Testis (tissue), 3 donors: ENCODE measurements around the gene ADAT1. TPM values are rescaled to one million over a fixed set of nuclear protein-coding genes. Genes with fewer than 3 reads are reported as not detected.

ENCODE experiments used
- DNase-seq: peaks from one replicate; pipeline ENCODE4 v3.0.0-alpha.2; 2019
- H3K27ac ChIP-seq, 2 donors: fragments of 200-600 bp; sonication (generic); one replicate each; pipeline ENCODE4 v1.5.1; 2019
- H3K27me3 ChIP-seq: fragments of 200-600 bp; sonication (generic); one replicate; pipeline ENCODE4 v1.5.1; 2019
- H3K36me3 ChIP-seq: fragments of 200-600 bp; sonication (generic); one replicate; pipeline ENCODE4 v1.5.1; 2017; ENCODE audit warnings: low read depth; ENCODE audit errors: missing control alignments
- H3K4me1 ChIP-seq: fragments of 200-600 bp; sonication (generic); one replicate; pipeline ENCODE4 v1.5.1; 2019
- H3K4me3 ChIP-seq, 2 donors: fragments of 200-600 bp; sonication (generic); one replicate each; pipeline ENCODE4 v1.5.1; 2017 to 2019
- H3K9me3 ChIP-seq: fragments of 200-600 bp; sonication (generic); one replicate; pipeline ENCODE4 v1.5.1; 2017
- POLR2A ChIP-seq: fragments of 450-650 bp; IDR thresholded peaks from one replicate; pipeline ENCODE4 v1.6.1; 2017; ENCODE audit warnings: antibody characterized with exemption, mild to moderate bottlenecking, moderate library complexity
- WGBS, 2 donors: methylation state at CpG; one replicate each; pipeline ENCODE4 v1.1.5; 2018; 5-methylcytosine and 5-hydroxymethylcytosine counted together
- intact Hi-C: fragments of 100-400 bp; cut with DNase I; formaldehyde crosslinking; loops from one replicate; pipeline ENCODE4 v1.15.1; 2023; ENCODE audit warnings: low total_unique reads
- polyA plus RNA-seq: library from polyadenylated mRNA; stranded (reverse); fragments of 350-450 nt; fragmentation: Illumina TruSeq; extraction: RNeasy Lipid Tissue Mini Kit (QIAGEN cat#74804); gene quantifications from one replicate; pipeline ENCODE4 v1.2.3, GENCODE V29; 2014; ENCODE audit warnings: low read depth, low replicate concordance; ENCODE audit not compliant: insufficient read depth
- total RNA-seq, 2 donors: library from RNA; depleted of rRNA; stranded (reverse); fragments of >200 nt; gene quantifications; one replicate each; pipeline ENCODE4 v1.2.3, GENCODE V29; 2016
- TF ChIP-seq, protein P1 (sequence below), 3 experiments: fragments of 450-650 bp in 2 of 3; fragments of 200-600 bp in 1 of 3; sonication (generic) in 1 of 3; IDR thresholded peaks; one replicate each; pipeline ENCODE4 v1.5.1; 2016 to 2019; ENCODE audit warnings: antibody characterized with exemption in 3 of 3, mild to moderate bottlenecking in 2 of 3, moderate library complexity in 1 of 3

The ADAT1 gene
- total and polyA plus RNA-seq, 3 donors from 2014 or later: 84.2 to 172 (median 104) TPM

DNA sequence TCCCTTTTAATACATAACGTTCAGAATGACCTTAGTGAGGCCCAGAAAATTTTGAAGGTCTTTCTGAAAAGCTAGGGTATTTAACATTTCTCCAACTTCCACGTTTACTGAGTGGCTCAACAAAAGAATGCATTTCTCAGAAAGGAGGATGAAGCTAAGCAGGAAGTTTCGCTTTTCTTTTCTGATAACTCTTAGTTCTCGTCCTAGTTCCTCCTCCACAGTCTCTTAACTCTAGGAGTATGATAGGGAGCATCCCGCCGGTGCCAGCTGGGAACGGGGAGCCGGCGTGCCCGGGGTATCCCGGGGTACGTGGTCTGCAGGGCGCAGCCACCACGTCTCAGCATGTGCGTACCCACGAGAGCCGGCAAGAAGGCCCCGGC lies 24.0 kb upstream of the ADAT1 start:
- Histone ChIP-seq H3K27me3 (no peaks in the 10 kb centered on the region), H3K27ac (peak overlapping the region; percentile 98 to 99), H3K4me3 (peak overlapping the region; percentile 99), H3K36me3 (no peaks in the 10 kb centered on the region), H3K4me1 (peaks cover 31% of the 10 kb centered on the region), H3K9me3 (no peaks in the 10 kb centered on the region)
- WGBS, 2 donors: 0% methylated on average over 7 to 18 of the region's 18 CpGs
- DNase-seq: no peak
- no peak for TF ChIP-seq POLR2A
- TF ChIP-seq, protein P1, sequence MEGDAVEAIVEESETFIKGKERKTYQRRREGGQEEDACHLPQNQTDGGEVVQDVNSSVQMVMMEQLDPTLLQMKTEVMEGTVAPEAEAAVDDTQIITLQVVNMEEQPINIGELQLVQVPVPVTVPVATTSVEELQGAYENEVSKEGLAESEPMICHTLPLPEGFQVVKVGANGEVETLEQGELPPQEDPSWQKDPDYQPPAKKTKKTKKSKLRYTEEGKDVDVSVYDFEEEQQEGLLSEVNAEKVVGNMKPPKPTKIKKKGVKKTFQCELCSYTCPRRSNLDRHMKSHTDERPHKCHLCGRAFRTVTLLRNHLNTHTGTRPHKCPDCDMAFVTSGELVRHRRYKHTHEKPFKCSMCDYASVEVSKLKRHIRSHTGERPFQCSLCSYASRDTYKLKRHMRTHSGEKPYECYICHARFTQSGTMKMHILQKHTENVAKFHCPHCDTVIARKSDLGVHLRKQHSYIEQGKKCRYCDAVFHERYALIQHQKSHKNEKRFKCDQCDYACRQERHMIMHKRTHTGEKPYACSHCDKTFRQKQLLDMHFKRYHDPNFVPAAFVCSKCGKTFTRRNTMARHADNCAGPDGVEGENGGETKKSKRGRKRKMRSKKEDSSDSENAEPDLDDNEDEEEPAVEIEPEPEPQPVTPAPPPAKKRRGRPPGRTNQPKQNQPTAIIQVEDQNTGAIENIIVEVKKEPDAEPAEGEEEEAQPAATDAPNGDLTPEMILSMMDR (IDR thresholded peaks at IDR 0.05): no peak
- intact Hi-C loops: loop anchor here (10.0 kb wide), 1 partner anchor 72 kb away; no protein-coding TSS in a partner anchor

DNA sequence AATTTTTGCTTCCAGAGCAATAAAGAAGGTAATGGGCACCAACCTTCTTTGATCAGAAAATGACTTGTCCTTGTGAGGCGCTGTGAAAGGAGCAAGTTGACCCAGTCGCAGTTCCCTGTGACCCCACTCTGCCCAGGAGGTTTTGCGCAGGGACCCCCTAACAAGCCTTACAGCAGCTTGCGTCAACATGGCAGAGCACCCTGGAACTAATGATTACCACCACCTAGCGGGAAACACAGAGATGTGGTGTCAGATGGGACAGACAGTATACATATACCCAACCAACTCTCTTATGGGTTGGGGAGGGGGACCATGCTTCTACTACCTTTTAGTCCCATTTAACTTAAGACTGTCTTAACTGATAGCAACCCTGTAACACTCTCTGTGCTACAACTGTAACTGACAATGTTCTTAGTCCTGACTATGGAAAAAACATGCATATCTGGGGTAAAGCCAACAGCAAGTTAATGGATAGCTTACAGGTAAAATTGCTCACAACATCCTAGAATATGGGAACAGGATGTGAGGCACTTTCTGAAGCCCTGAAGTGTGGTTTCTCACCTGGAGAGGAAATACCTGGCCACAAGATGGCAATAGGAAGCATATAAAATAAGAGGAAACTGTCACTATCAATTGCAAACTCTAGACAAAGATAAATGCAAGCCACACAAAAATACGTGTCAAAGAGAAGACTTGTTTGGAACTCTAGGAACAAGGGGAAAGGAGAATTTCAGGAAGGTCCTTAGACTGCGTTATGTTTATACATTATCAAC lies 21.3 kb upstream of the ADAT1 start:
- H3K4me3 ChIP-seq: no peak overlapping the region
- no peak for DNase-seq
- TF ChIP-seq POLR2A: no peak
- TF ChIP-seq, protein P1 (IDR thresholded peaks at IDR 0.05): no peak
- no peaks in the 10 kb centered on the region for H3K27me3 ChIP-seq
- WGBS, 2 donors: 87 to 93% methylated on average over 7 of the region's 7 CpGs
- H3K9me3 ChIP-seq: no peaks in the 10 kb centered on the region
- peaks cover 10% of the 10 kb centered on the region for H3K4me1 ChIP-seq
- no peak overlapping the region for H3K27ac ChIP-seq
- intact Hi-C loops: loop anchor here (10.0 kb wide), 1 partner anchor 70 kb away; no protein-coding TSS in a partner anchor
- no peaks in the 10 kb centered on the region for H3K36me3 ChIP-seq

DNA sequence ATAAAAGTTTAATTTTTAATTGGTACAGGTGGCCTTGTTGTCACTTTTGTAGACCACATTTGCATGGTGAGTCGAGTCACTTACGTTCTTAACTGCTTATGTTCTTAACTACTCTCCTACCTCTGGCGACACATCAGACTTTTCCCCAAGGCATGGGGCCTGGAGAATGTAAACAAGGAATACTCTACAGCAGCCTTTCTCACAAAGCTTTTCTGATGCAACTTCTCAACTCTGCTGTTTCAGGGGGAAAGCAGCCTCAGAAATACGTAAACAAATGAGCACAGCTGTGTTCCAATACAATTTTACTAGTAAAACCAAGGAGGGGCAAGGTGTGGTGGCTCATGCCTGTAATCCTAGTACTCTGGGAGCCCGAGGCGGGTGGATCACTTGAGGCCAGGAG lies 17.5 kb upstream of the ADAT1 start:
- no peak for DNase-seq
- H3K27ac ChIP-seq: no peak overlapping the region
- 87 to 93% methylated on average over 6 of the region's 6 CpGs for WGBS, 2 donors
- H3K27me3 ChIP-seq: no peaks in the 10 kb centered on the region
- no peaks in the 10 kb centered on the region for H3K4me1 ChIP-seq
- H3K4me3 ChIP-seq: no peak overlapping the region
- no peaks in the 10 kb centered on the region for H3K36me3 ChIP-seq
- intact Hi-C loops: loop anchor here (10.0 kb wide), 1 partner anchor 66 kb away; no protein-coding TSS in a partner anchor
- no peaks in the 10 kb centered on the region for H3K9me3 ChIP-seq
- TF ChIP-seq, protein P1 (IDR thresholded peaks at IDR 0.05): no peak
- no peak for TF ChIP-seq POLR2A

DNA sequence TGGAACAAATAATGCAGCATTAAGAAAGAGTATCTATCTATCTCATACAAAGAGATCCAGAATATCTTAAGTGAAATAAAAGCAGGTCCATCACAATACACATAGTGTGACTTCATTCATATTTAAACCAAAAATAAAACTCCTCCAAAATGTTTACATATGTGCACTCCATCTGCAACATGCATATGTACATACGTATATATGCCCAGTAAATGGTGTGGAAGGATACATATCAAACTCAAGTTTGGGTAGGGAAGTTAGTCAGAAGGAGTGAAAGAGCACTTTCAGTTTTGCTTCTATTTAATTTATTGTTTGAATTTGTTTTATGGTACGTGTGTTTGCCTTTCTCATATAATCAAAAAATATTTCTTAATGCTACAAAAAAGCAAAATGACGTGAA lies 12.0 kb upstream of the ADAT1 start:
- intact Hi-C loops: no loop called here
- Histone ChIP-seq H3K36me3 (no peaks in the 10 kb centered on the region), H3K27me3 (no peaks in the 10 kb centered on the region), H3K4me3 (no peak overlapping the region), H3K4me1 (no peaks in the 10 kb centered on the region), H3K9me3 (no peaks in the 10 kb centered on the region), H3K27ac (no peak overlapping the region)
- no peak for DNase-seq
- WGBS, 2 donors: 88 to 89% methylated on average over 3 of the region's 3 CpGs
- TF ChIP-seq, protein P1 (IDR thresholded peaks at IDR 0.05): no peak
- no peak for TF ChIP-seq POLR2A

DNA sequence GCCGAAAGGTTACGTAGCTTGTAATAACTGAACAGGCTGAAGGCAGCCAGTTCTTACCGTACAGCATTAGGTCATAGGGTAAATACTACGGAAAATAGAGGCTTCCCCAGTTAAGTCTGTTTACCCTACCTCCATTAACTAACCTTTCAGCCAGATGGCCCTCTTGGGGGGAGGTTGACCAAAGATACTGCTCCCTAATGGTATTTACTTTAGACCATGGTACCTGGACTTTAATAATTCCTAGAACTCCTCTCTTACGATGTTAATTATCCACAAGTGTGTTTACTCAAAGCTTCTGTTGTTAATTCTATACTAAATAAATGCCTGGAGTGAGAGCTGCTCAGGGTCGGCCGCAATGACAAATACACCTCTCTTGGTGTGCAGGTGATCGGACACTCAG lies 9.8 kb upstream of the ADAT1 start:
- no peak overlapping the region for H3K27ac ChIP-seq
- intact Hi-C loops: no loop called here
- H3K36me3 ChIP-seq: no peaks in the 10 kb centered on the region
- no peaks in the 10 kb centered on the region for H3K4me1 ChIP-seq
- WGBS, 2 donors: 92 to 93% methylated on average over 8 of the region's 8 CpGs
- DNase-seq: no peak
- no peaks in the 10 kb centered on the region for H3K9me3 ChIP-seq
- H3K4me3 ChIP-seq: no peak overlapping the region
- no peak for TF ChIP-seq POLR2A
- TF ChIP-seq, protein P1 (IDR thresholded peaks at IDR 0.05): no peak
- no peaks in the 10 kb centered on the region for H3K27me3 ChIP-seq
